Stimulated activated CD4-positive, alpha-beta T cell treated with anti-CD3 and anti-CD28 coated beads, Interleukin-1b, Interleukin-23, amount 100 ng/mL, for 24 hours (primary cell): Measurements from ENCODE around the gene ARHGEF25.
A peak's percentile ranks its signal among the peaks of the same experiment; 100 is the strongest.
"Not testable (repeated sequence)": the region's sequence is repeated elsewhere in the genome, so short reads cannot be mapped to it uniquely, and the experiment has no call there.

Experiments
- DNase-seq, 4 experiments: peaks; one replicate each; pipeline ENCODE4 v3.0.0-alpha.2; 2020; ENCODE audit warnings: low read depth in 4 of 4, low spot score in 1 of 4

ARHGEF25 gene

GRCh38 chr12:57611108-57611826 lies at the start of gene ARHGEF25:
TSS of gene ARHGEF25 (plus strand) at chr12:57611435. CDS start at chr12:57611895, 460 bp downstream.
- peak in 1 of 4 experiments; percentile 47 for DNase-seq

- no peak for DNase-seq
Observed at GRCh38 chr12:57563358-57563757, 47.9 kb upstream of the ARHGEF25 start.

- no peak for DNase-seq
Observed at GRCh38 chr12:57564178-57564740, 47.0 kb upstream of the ARHGEF25 start.

- no peak for DNase-seq
Observed at GRCh38 chr12:57568838-57569237, 42.4 kb upstream of the ARHGEF25 start.

GRCh38 chr12:57569858-57570257 lies 41.4 kb upstream of the ARHGEF25 start:
- DNase-seq, result no peak

- not testable (repeated sequence) for DNase-seq
Observed at GRCh38 chr12:57570438-57570837, 40.8 kb upstream of the ARHGEF25 start.

- DNase-seq, result no peak
Observed at GRCh38 chr12:57571926-57572762, 39.1 kb upstream of the ARHGEF25 start.

- DNase-seq, result no peak
Observed at GRCh38 chr12:57574795-57575194, 36.4 kb upstream of the ARHGEF25 start.

GRCh38 chr12:57575771-57576612 lies 35.2 kb upstream of the ARHGEF25 start:
- no peak for DNase-seq

- DNase-seq, result no peak
Observed at GRCh38 chr12:57576613-57577160, 34.5 kb upstream of the ARHGEF25 start.

- DNase-seq, result no peak
Observed at GRCh38 chr12:57577981-57578758, 33.1 kb upstream of the ARHGEF25 start.

- no peak for DNase-seq
Observed at GRCh38 chr12:57579011-57579410, 32.2 kb upstream of the ARHGEF25 start.

- no peak for DNase-seq
Observed at GRCh38 chr12:57579677-57580465, 31.4 kb upstream of the ARHGEF25 start.

- DNase-seq, result no peak
Observed at GRCh38 chr12:57580466-57580795, 30.8 kb upstream of the ARHGEF25 start.

GRCh38 chr12:57581802-57582201 lies 29.4 kb upstream of the ARHGEF25 start:
- DNase-seq, result no peak

GRCh38 chr12:57582440-57582839 lies 28.8 kb upstream of the ARHGEF25 start:
- DNase-seq, result no peak

GRCh38 chr12:57583008-57583831 lies 28.0 kb upstream of the ARHGEF25 start:
- peak; percentile 30 to 47 (median 37) for DNase-seq

GRCh38 chr12:57584050-57584449 lies 27.2 kb upstream of the ARHGEF25 start:
- DNase-seq, result no peak
